Breast epithelium (tissue), 3 donors: ENCODE data around the gene APRT.

Experiments used
- CTCF ChIP-seq, 3 donors: fragments of 450-650 bp; IDR thresholded peaks; one replicate each; pipeline ENCODE4 v1.5.1; 2016 to 2017; ENCODE audit warnings: antibody characterized with exemption in 3 of 3, mild to moderate bottlenecking in 3 of 3, moderate library complexity in 3 of 3
- POLR2A ChIP-seq: fragments of 450-650 bp; IDR thresholded peaks from one replicate; pipeline ENCODE4 v1.6.1; 2016; ENCODE audit warnings: antibody characterized with exemption, mild to moderate bottlenecking, moderate library complexity
- POLR2AphosphoS5 ChIP-seq, 3 donors: sonication (generic); formaldehyde crosslinking; IDR thresholded peaks; one replicate each; pipeline ENCODE4 v1.6.1; 2017; ENCODE audit warnings: antibody characterized with exemption in 3 of 3

DNA sequence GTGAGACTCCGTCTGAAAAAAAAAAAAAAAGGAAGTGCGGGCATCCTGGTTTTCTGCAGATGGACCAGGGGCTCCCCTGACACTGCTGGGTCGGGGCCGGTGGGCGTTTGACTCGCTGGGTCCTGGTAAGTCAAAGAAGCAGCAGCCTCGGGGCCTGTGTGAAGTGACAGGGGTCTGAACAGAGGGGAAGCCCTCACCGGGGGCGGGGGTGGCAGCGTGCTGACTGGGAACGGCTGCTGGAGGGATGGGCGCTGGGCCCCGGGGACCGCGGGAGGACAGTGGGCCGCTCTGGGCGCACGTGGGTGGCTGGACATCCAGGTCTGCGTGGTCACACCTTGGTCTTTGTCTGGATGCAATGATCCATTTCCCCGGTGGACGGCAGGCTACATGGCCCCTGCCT is 36.8 kb upstream of the APRT start:
- TF ChIP-seq CTCF (IDR thresholded peaks at IDR 0.05) (no peak), POLR2A (no peak), POLR2AphosphoS5 (IDR thresholded peaks at IDR 0.05) (no peak)
